GM12801 (cell line): ENCODE results near the gene RASL10A.

Source experiments
- TF ChIP-seq, protein P1 (sequence below): IDR thresholded peaks from one replicate; pipeline ENCODE4 v1.5.1; 2011; ENCODE audit warnings: control low read depth; ENCODE audit not compliant: insufficient read length; ENCODE audit errors: extremely low read depth

RASL10A gene

DNA sequence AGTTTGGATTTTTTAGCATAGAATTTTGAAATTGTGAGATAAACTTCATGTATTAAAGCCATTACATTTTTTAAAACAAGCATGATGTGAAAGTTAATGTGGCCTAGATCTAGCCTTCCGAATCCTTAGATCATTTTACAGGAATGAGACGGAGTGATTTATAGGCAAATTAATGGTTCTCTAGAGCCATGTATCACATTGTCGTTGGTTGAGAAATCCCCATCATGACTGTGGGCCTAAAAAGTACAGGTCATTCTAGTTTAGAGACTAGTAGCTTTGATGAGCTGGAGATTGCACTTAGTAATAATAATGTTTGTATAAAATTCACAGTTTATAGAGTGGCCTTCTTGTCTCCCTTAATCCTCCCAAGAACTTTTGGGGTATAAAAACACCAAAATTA, 40.3 kb downstream of the RASL10A start:
- TF ChIP-seq, protein P1, sequence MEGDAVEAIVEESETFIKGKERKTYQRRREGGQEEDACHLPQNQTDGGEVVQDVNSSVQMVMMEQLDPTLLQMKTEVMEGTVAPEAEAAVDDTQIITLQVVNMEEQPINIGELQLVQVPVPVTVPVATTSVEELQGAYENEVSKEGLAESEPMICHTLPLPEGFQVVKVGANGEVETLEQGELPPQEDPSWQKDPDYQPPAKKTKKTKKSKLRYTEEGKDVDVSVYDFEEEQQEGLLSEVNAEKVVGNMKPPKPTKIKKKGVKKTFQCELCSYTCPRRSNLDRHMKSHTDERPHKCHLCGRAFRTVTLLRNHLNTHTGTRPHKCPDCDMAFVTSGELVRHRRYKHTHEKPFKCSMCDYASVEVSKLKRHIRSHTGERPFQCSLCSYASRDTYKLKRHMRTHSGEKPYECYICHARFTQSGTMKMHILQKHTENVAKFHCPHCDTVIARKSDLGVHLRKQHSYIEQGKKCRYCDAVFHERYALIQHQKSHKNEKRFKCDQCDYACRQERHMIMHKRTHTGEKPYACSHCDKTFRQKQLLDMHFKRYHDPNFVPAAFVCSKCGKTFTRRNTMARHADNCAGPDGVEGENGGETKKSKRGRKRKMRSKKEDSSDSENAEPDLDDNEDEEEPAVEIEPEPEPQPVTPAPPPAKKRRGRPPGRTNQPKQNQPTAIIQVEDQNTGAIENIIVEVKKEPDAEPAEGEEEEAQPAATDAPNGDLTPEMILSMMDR = no peak

DNA sequence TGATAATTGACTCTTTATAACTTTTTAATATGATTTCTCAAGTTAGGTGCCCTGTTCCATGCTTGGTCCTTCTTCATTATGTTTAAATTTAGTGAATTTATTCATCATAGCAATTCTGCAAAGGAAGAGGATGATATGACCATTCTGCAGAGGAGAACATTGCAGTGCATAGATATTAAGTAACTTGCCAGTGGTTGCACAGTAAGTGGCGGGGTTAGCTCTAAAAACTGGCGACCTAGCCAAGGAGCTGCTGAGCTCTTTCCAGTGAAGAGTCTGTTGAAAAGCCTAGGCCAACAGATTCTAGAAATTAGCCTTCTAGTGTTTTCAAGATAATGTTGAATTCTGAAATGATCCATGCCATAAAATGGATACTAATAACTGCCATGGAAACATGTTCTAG, 42.9 kb downstream of the RASL10A start:
- TF ChIP-seq, protein P1 = no peak

DNA sequence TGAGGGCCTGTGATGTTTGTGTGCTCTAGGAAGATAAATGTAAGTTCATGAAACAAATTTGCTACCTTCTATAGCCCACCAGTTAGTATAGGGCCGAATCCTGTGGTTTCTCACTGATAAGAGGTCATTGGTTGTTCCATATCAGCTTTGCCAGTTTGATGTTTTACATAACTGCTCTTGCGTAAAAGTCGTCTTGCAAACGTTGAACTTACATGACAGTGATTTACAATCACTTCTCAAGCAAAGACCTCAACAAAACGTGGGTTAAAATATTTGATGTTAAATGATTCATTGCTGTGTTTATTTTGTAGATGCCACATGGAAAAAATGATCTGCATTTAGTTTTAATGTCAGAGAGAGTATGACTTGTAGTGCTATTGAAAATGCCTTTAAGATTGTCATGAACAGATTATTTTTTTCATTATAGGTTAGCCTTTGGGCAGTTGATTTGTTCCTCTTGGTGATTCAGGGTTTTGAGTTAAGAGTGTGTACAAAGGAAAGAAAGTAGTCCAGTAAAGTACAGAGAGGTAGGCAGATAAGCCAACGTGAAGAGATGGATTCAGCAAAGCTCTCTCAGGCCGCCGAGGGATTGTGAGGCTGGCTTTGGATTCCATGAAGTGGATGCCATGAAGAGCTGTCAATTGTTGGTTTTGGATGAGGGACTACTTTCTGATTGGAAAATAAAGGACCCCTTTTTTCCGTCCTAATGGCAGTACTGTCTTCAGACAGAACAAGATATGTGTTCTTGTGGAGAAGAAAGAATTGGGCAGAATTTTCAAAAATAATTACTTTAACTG, 44.8 kb downstream of the RASL10A start:
- TF ChIP-seq, protein P1 = no peak

DNA sequence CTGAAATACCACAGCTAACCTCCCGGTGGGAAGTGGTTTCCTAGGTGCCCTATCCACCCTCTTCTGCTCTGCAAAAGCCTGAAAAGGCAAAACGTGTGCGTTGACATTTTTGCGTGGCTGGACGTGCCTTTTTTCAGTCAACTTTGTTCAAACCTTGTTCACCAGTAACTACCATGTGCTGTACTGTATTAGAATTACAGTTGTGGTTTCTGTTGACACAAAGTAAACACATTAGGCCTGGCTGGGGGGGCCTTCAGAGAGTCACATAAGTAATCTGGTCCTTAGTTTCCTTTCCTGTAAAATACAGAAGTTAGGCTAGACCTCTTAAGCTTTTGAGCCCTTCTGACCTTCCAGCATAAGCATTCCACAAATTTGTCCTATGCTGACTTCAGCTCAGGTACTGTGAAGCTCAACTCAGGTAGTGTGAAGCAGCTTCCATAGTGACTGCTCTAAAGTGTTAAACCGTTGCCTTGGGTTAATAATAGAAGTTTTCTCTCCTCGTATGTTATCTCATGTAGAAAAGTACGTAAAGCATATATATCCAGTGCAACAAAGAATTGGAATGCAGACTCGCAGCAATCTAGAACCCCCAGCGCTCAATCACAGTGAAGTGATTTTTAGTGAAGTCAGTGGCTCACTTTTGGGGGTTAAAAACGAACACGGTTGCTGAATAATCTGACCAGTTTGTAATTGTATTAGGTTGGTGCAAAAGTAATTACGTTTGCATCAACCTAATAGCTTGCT, 45.6 kb downstream of the RASL10A start:
- TF ChIP-seq, protein P1 = no peak

DNA sequence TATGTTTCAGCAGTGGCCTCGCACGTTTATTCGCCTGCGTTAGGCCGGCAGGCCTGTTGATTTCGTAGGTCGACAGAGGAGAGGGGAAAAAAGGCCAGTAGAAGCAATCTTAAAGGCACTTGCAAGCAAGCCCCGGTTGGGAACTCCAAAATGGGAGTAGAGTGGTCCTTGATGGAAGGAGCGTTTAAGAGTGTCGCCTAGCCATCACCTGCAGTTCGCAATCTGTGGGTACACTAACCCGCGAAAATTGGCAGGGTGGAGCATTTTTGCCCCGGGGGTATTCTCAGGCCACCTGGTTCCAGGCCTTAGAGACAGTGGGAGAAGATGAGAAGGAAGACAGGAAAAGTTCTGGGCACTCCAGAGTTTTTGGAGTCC, 46.3 kb downstream of the RASL10A start:
- TF ChIP-seq, protein P1 = no peak

DNA sequence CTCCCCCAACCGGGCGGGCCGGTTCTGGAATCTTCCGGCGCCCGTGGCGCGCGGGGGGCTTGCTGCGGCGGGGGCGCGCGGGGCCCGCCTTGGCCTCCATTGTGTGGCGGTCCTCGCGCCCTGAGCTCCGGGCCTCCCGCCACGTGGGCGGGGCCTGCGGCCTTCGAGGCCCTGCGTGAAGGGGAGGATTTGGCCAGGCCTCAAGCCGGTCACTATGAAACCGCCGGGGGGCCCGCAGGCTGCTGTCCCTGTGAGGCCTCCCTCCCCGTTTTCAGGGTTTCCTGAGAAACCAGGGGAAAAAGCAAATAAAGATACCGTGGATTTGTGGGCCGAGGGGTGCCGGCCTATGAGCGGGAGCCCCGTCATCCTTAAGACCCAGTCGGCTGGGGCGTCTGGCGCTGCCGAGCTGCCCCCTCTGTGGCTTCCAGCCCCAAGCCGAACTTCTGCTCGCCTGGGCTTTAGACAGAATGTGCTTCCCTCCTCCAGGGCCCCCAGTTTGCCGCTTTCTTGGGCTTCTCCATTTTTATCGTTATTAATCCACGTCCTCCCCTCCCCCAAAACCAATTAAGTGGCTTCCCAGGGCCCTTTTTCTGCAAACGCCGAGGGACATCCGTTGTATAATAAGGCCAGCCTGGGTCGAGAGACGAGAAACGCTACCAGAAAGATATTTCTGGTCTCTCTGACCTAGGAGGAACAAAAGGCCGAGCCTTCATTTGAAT, 46.8 kb downstream of the RASL10A start:
- TF ChIP-seq, protein P1 = no peak

DNA sequence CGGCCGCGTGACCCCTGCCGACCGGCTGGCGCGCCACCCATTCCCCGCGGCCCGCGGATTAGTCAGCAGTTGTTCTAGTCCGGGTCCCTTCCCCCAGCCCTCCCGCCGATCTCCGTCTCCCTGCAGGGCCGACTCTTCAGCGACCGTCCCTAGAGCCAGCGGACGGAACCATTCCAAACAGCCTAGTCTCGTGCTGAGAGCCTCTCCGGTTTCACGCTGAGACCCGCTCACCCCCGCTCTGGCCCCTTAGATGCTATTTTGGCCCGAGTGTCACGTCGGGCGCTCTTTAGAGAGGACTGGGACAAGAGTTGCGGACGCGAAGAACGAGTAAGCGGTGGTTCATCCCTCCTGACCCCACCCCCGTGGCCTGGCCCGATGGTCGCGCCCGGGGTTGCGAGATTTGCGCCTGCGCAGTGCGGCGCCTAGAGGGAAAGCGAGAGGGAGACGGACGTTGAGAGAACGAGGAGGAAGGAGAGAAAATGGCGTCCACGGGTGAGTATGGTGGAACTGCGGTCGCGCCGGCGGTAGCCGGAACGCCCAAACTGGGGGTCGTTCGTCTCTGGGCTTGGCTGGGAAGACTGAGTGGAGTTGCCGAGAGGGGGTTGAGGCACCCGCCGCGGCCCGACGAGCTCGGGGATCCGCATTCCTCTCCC, 47.5 kb downstream of the RASL10A start, which contains the start of the genes EWSR1 and RHBDD3:
Gene EWSR1, plus strand, starts transcription at position 411 of the 653 bp plus-strand sequence. Its CDS starts 69 bp downstream, at position 480.
Gene RHBDD3, minus strand, starts transcription at position 124 of the 653 bp plus-strand sequence. CDS start 2,355 bp downstream, outside the sequence.
- TF ChIP-seq, protein P1 = no peak
